Transverse colon (tissue), 4 donors: ENCODE measurements around the gene PKP4.

Experiments used
- CTCF ChIP-seq, 5 experiments: fragments of 200-600 bp in 3 of 5; fragments of 450-650 bp in 2 of 5; sonication (generic) in 3 of 5; IDR thresholded peaks; 1 replicate in 2 of 5; 2 replicates in 3 of 5; pipeline ENCODE4 v1.5.1; 2016 to 2017; ENCODE audit warnings: antibody characterized with exemption in 5 of 5, inconsistent platforms in 3 of 5, mild to moderate bottlenecking in 2 of 5, moderate library complexity in 1 of 5
- EP300 ChIP-seq: sonication (generic); formaldehyde crosslinking; IDR thresholded peaks from one replicate; pipeline ENCODE4 v1.6.1; 2017; ENCODE audit warnings: antibody characterized with exemption, low read depth
- POLR2A ChIP-seq: fragments of 450-650 bp; IDR thresholded peaks from one replicate; pipeline ENCODE4 v1.6.1; 2016; ENCODE audit warnings: antibody characterized with exemption, mild to moderate bottlenecking, moderate library complexity
- POLR2AphosphoS5 ChIP-seq, 3 donors: sonication (generic); formaldehyde crosslinking; IDR thresholded peaks; one replicate each; pipeline ENCODE4 v1.6.1; 2016; ENCODE audit warnings: antibody characterized with exemption in 3 of 3

GRCh38 chr2:158602027-158602426, 145.3 kb downstream of the PKP4 start:
- no peak for TF ChIP-seq CTCF (IDR thresholded peaks at IDR 0.05)
- TF ChIP-seq EP300: no peak
- no peak for TF ChIP-seq POLR2A
- TF ChIP-seq POLR2AphosphoS5 (IDR thresholded peaks at IDR 0.05): no peak
